Measurements from ENCODE around the gene ASAP2.

The ASAP2 gene

DNA sequence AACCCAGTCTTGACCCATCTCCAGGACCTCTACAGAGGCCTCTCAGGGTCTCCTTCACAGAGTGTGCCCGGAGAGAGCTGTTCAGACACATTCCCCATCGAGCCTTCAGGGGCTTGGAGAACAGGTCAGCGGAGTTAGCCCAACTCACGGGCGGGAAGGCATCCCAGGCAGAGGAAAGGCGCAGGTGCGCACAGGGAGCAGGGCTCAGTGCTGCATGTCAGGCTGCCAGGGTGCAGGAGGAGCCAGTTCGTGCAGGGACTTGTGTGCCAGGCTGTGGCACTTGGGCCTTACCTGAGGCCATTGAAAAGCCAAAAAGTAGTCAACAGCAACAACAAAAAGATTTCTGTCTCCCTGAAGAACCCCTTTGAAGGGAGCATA lies 112.7 kb downstream of the ASAP2 start:
- H3K4me1 ChIP-seq (ENCODE audit: control insufficient read depth in 1 of 2, insufficient read depth in 2 of 2, low read length in 2 of 2), result peaks cover 6 to 15% of the 10 kb centered on the region in 2 donors
- no peak overlapping the region for H3K27ac ChIP-seq (ENCODE audit: low read length)
- no peaks in the 10 kb centered on the region for H3K9me3 ChIP-seq (ENCODE audit: control insufficient read depth in 1 of 2, low read length in 2 of 2)
- H3K27me3 ChIP-seq (ENCODE audit: low read depth, low read length), result no peaks in the 10 kb centered on the region
- peak overlapping the region in 1 of 2 donors; percentile 11 for H3K4me3 ChIP-seq (ENCODE audit: low read depth in 1 of 2, low read length in 2 of 2)
- peaks cover 9 to 11% of the 10 kb centered on the region in 2 donors for H3K36me3 ChIP-seq (ENCODE audit: control insufficient read depth in 1 of 2, insufficient read depth in 2 of 2, low read length in 2 of 2)

DNA sequence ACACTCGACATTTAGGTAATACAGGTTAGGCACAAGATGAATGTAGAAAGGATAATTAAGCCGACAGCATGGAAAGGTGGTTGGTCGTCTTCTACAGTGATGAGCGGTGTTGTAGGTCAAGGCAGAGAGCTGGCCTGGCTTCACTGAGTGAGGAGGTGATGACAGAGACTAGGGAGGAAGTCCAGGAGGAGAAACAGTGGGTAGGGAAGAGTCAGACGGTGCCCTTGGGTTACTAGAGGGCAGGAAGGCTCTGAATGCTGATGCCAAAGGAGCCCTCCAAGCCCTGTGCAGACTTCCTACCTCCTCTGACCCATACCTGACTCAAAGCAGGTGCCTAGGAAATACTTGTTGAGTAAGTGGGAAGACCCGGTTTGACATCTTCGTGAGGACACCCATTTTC lies 116.0 kb downstream of the ASAP2 start:
- no peak overlapping the region for H3K27ac ChIP-seq (ENCODE audit: low read length)
- peaks cover 9 to 15% of the 10 kb centered on the region in 2 donors for H3K36me3 ChIP-seq (ENCODE audit: control insufficient read depth in 1 of 2, insufficient read depth in 2 of 2, low read length in 2 of 2)
- H3K4me3 ChIP-seq (ENCODE audit: low read depth in 1 of 2, low read length in 2 of 2), result no peak overlapping the region
- peaks cover 6 to 21% of the 10 kb centered on the region in 2 donors for H3K4me1 ChIP-seq (ENCODE audit: control insufficient read depth in 1 of 2, insufficient read depth in 2 of 2, low read length in 2 of 2)
- H3K27me3 ChIP-seq (ENCODE audit: low read depth, low read length), result no peaks in the 10 kb centered on the region
- H3K9me3 ChIP-seq (ENCODE audit: control insufficient read depth in 1 of 2, low read length in 2 of 2), result no peaks in the 10 kb centered on the region

DNA sequence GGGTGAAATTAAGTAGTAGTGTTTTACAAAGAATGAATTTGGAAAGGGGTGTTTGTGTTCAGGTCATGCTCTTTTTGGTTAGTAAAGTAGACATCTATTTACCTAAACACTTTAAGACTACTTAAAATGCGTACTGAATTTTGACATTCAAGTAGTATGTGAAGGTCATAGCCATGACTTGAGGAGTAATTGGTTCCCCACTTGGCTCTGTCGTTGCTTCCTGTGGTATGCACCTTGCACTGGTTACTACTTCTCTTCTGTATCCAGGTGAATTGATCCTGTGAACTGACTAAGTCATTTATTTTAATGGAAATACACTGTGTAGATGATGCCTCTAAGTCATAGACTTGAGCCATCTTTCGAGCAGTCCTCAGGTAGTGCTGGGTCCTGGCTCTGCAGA lies 118.8 kb downstream of the ASAP2 start:
- Histone ChIP-seq H3K27ac (ENCODE audit: low read length) (no peak overlapping the region), H3K4me3 (ENCODE audit: low read depth in 1 of 2, low read length in 2 of 2) (no peak overlapping the region), H3K27me3 (ENCODE audit: low read depth, low read length) (no peaks in the 10 kb centered on the region), H3K36me3 (ENCODE audit: control insufficient read depth in 1 of 2, insufficient read depth in 2 of 2, low read length in 2 of 2) (peaks cover 9 to 23% of the 10 kb centered on the region in 2 donors), H3K4me1 (ENCODE audit: control insufficient read depth in 1 of 2, insufficient read depth in 2 of 2, low read length in 2 of 2) (peaks cover 0 to 10% of the 10 kb centered on the region in 2 donors), H3K9me3 (ENCODE audit: control insufficient read depth in 1 of 2, low read length in 2 of 2) (no peaks in the 10 kb centered on the region)

DNA sequence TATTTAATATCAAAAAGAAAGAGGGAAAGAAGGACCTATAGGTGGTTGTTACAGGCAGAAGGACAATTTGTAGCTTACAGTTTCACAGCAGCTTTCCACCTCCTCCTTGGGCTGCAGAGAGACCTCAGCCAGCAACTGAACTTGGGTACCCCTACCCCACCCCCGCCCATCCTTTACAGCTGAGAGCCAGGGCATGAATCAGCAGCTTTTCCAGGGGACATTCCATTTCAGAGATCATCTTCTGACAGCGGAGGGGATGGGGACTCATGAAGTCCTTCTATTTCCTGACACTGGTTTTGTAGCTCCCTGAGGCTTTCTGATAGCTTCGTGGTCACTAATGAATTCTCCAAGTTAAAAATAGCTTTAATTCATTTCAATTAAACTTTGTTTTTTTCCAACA lies 120.4 kb downstream of the ASAP2 start:
- no peaks in the 10 kb centered on the region for H3K27me3 ChIP-seq (ENCODE audit: low read depth, low read length)
- no peak overlapping the region for H3K4me3 ChIP-seq (ENCODE audit: low read depth in 1 of 2, low read length in 2 of 2)
- H3K4me1 ChIP-seq (ENCODE audit: control insufficient read depth in 1 of 2, insufficient read depth in 2 of 2, low read length in 2 of 2), result peaks cover 0 to 17% of the 10 kb centered on the region in 2 donors
- peaks cover 9 to 23% of the 10 kb centered on the region in 2 donors for H3K36me3 ChIP-seq (ENCODE audit: control insufficient read depth in 1 of 2, insufficient read depth in 2 of 2, low read length in 2 of 2)
- H3K9me3 ChIP-seq (ENCODE audit: control insufficient read depth in 1 of 2, low read length in 2 of 2), result no peaks in the 10 kb centered on the region
- H3K27ac ChIP-seq (ENCODE audit: low read length), result no peak overlapping the region

DNA sequence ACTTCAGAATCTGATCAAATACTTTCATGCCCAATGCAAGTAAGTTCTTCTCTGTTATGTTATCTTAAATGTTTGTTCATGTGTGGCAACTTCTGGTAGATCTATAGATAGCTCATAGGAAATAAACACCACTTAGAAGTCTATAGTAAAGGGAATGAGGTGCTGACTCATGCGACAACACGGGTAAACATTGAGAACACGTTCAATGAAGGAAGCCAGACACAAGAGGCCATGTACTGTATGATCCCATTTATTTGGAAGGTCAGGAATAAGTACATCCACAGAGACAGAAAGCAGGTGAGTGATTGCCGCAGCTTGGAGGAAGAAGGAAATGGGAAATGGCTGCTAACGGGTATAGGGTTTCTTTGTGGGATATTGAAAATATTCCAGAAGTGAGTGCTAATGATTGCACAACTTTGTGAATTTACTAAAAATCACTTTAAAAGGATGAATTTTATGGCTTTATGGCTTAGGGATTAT lies 121.3 kb downstream of the ASAP2 start:
- H3K4me1 ChIP-seq (ENCODE audit: control insufficient read depth in 1 of 2, insufficient read depth in 2 of 2, low read length in 2 of 2), result peaks cover 0 to 17% of the 10 kb centered on the region in 2 donors
- no peaks in the 10 kb centered on the region for H3K9me3 ChIP-seq (ENCODE audit: control insufficient read depth in 1 of 2, low read length in 2 of 2)
- no peak overlapping the region for H3K4me3 ChIP-seq (ENCODE audit: low read depth in 1 of 2, low read length in 2 of 2)
- no peak overlapping the region for H3K27ac ChIP-seq (ENCODE audit: low read length)
- no peaks in the 10 kb centered on the region for H3K27me3 ChIP-seq (ENCODE audit: low read depth, low read length)
- peaks cover 7 to 21% of the 10 kb centered on the region in 2 donors for H3K36me3 ChIP-seq (ENCODE audit: control insufficient read depth in 1 of 2, insufficient read depth in 2 of 2, low read length in 2 of 2)

DNA sequence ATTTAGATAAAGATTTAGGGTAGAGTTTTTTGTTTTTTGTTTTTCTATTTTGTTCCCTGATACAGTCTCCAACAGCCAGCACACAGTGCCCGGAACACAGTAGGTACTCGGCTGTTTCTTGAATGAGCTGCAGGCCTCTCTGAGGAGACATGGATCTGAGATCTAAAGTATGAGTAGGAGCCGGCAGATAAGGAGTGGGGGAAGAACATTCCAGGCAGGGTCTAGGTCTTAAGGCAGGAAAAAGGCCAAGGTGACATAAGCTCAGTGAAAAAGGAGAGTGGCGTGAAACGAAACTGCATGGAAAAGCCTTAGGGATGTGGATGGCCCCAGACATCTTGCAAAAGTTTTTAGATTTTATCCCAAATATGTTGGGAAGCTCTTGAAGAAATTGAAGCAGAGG lies 122.3 kb downstream of the ASAP2 start:
- H3K9me3 ChIP-seq (ENCODE audit: control insufficient read depth in 1 of 2, low read length in 2 of 2), result no peaks in the 10 kb centered on the region
- H3K36me3 ChIP-seq (ENCODE audit: control insufficient read depth in 1 of 2, insufficient read depth in 2 of 2, low read length in 2 of 2), result peaks cover 0 to 11% of the 10 kb centered on the region in 2 donors
- H3K27ac ChIP-seq (ENCODE audit: low read length), result no peak overlapping the region
- H3K4me3 ChIP-seq (ENCODE audit: low read depth in 1 of 2, low read length in 2 of 2), result no peak overlapping the region
- H3K27me3 ChIP-seq (ENCODE audit: low read depth, low read length), result no peaks in the 10 kb centered on the region
- H3K4me1 ChIP-seq (ENCODE audit: control insufficient read depth in 1 of 2, insufficient read depth in 2 of 2, low read length in 2 of 2), result peaks cover 0 to 23% of the 10 kb centered on the region in 2 donors

DNA sequence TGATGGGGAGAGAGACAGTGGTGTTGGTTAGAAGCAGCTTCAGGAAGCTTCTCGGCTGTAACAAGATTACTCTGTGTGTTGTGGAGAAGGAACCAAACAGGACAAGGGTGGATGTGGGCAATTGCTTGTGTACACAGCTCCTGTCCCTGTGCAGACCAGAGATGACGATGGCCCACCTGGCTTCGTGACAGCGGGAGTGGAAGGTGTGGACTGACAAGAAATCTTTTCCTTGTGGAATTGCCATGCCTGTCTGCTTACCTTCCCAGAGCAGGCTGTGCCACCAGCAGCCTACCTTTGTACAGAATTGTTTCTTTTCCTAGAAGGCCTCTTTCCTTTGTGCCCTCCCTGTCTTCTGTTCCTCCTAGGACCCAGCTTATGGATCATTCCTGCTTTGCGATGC lies 122.9 kb downstream of the ASAP2 start:
- Histone ChIP-seq H3K4me3 (ENCODE audit: low read depth in 1 of 2, low read length in 2 of 2) (no peak overlapping the region), H3K4me1 (ENCODE audit: control insufficient read depth in 1 of 2, insufficient read depth in 2 of 2, low read length in 2 of 2) (peaks cover 0 to 23% of the 10 kb centered on the region in 2 donors), H3K27ac (ENCODE audit: low read length) (no peak overlapping the region), H3K27me3 (ENCODE audit: low read depth, low read length) (no peaks in the 10 kb centered on the region), H3K36me3 (ENCODE audit: control insufficient read depth in 1 of 2, insufficient read depth in 2 of 2, low read length in 2 of 2) (peaks cover 0 to 10% of the 10 kb centered on the region in 2 donors), H3K9me3 (ENCODE audit: control insufficient read depth in 1 of 2, low read length in 2 of 2) (no peaks in the 10 kb centered on the region)

DNA sequence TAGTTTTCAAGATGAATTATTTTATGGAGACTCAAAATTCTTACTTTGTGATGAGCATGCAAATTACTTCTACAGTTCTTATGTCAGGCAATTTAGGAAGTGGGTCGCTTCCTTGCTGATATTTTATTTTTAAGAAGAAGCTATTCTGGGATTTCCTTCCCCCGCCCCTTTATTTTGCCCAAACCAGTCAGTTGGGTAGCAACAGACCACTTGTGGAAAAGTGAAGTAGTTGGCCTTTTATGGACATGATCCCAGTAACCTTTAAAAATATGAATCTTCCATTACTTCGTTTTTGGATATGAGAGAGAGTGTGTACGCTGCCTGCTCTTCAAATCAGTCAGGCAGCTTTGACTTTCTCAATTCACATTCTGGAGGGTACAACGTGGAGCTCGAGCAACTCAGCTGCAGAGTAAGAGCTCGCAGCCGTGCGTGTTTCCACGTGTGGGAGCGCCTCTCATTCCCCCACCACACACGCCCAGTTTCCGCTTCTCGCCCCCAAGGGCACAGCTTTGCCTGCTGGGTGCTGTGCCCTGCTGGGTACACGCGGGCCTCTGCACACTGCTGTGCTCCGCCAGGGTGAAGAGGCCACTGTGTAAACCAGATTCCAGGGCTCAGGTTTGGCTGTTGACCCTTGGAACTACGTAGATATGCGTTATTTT lies 124.1 kb downstream of the ASAP2 start:
- no peaks in the 10 kb centered on the region for H3K27me3 ChIP-seq (ENCODE audit: low read depth, low read length)
- no peaks in the 10 kb centered on the region for H3K9me3 ChIP-seq (ENCODE audit: control insufficient read depth in 1 of 2, low read length in 2 of 2)
- H3K36me3 ChIP-seq (ENCODE audit: control insufficient read depth in 1 of 2, insufficient read depth in 2 of 2, low read length in 2 of 2), result peaks cover 0 to 18% of the 10 kb centered on the region in 2 donors
- peaks cover 0 to 23% of the 10 kb centered on the region in 2 donors for H3K4me1 ChIP-seq (ENCODE audit: control insufficient read depth in 1 of 2, insufficient read depth in 2 of 2, low read length in 2 of 2)
- H3K4me3 ChIP-seq (ENCODE audit: low read depth in 1 of 2, low read length in 2 of 2), result no peak overlapping the region
- no peak overlapping the region for H3K27ac ChIP-seq (ENCODE audit: low read length)

DNA sequence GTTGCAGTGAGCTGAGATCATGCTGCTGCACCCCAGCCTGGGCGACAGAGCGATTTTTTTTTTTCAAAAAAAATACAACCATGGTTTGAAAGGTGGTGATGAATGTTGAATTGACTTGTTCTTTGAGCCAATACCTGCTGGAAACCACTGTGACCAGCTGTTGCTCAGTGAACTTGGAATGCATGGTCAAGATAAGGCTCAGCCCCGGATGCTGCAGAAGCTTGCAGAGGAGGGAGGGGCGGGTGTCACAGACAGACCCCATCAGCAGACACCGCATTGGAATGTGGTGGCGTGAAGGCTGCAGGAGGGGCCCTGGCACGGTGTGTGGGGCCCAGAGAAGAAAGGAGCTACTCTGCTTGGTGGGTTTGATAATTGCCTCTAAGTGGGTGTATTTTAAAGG lies 125.1 kb downstream of the ASAP2 start:
- Histone ChIP-seq H3K36me3 (ENCODE audit: control insufficient read depth in 1 of 2, insufficient read depth in 2 of 2, low read length in 2 of 2) (peaks cover 0 to 18% of the 10 kb centered on the region in 2 donors), H3K9me3 (ENCODE audit: control insufficient read depth in 1 of 2, low read length in 2 of 2) (no peaks in the 10 kb centered on the region), H3K4me1 (ENCODE audit: control insufficient read depth in 1 of 2, insufficient read depth in 2 of 2, low read length in 2 of 2) (peaks cover 5 to 25% of the 10 kb centered on the region in 2 donors), H3K4me3 (ENCODE audit: low read depth in 1 of 2, low read length in 2 of 2) (no peak overlapping the region), H3K27ac (ENCODE audit: low read length) (no peak overlapping the region), H3K27me3 (ENCODE audit: low read depth, low read length) (no peaks in the 10 kb centered on the region)

DNA sequence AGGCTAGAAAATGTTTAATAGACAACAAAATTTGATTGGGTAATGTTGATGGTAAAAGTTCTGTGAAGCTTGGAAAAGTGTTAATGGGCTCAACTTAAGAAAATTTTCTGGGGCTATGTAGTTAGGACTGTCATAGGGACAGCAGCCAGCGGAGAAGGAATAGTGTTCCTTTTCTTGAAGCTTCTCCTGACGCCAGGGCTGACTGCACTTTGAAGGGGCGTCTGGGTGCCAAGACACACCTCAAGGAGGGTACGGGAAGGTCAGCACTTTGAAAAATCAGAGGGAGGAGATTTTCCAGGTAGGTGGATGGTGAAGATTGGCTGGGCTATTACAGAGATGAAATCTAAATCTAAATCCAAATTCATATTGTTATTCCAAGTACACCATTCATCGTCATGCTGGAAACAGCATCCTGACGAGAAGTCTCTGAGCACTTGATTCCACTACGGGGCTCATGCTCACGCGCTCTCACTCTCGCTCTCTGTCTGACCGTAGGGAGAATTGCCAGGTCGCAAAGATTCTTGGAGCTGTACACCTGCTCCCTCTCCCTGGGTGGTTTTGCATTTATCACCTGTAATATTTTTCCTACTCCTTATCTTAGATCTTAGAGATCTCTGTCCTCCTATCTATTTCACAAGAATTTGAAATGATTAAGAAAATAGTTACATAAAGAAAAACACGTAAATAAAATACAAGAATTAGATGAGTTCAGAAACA lies 125.7 kb downstream of the ASAP2 start:
- Histone ChIP-seq H3K27ac (ENCODE audit: low read length) (no peak overlapping the region), H3K4me1 (ENCODE audit: control insufficient read depth in 1 of 2, insufficient read depth in 2 of 2, low read length in 2 of 2) (peaks cover 8 to 27% of the 10 kb centered on the region in 2 donors), H3K4me3 (ENCODE audit: low read depth in 1 of 2, low read length in 2 of 2) (no peak overlapping the region), H3K27me3 (ENCODE audit: low read depth, low read length) (no peaks in the 10 kb centered on the region), H3K36me3 (ENCODE audit: control insufficient read depth in 1 of 2, insufficient read depth in 2 of 2, low read length in 2 of 2) (peaks cover 0 to 18% of the 10 kb centered on the region in 2 donors), H3K9me3 (ENCODE audit: control insufficient read depth in 1 of 2, low read length in 2 of 2) (no peaks in the 10 kb centered on the region)

DNA sequence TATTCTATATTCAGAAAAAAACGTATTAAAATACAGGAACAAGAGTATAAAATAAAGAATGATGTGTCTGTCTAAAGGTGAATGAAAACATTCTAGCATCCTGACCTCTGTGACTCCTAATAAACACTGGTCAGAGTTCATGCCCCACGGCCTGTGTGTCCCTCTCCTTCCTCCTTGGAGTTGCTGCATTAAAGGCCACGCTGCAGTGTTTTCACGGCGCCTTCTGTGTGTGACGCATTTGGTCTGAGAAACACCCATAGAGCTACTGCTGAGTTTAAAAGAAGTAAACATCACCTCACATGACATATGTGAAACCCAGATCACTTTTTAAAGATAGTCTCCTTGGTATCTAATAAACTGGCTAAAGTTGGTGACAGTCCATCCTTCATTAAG lies 126.2 kb downstream of the ASAP2 start:
- no peak overlapping the region for H3K4me3 ChIP-seq (ENCODE audit: low read depth in 1 of 2, low read length in 2 of 2)
- peaks cover 0 to 18% of the 10 kb centered on the region in 2 donors for H3K36me3 ChIP-seq (ENCODE audit: control insufficient read depth in 1 of 2, insufficient read depth in 2 of 2, low read length in 2 of 2)
- peaks cover 8 to 26% of the 10 kb centered on the region in 2 donors for H3K4me1 ChIP-seq (ENCODE audit: control insufficient read depth in 1 of 2, insufficient read depth in 2 of 2, low read length in 2 of 2)
- no peaks in the 10 kb centered on the region for H3K27me3 ChIP-seq (ENCODE audit: low read depth, low read length)
- H3K9me3 ChIP-seq (ENCODE audit: control insufficient read depth in 1 of 2, low read length in 2 of 2), result no peaks in the 10 kb centered on the region
- H3K27ac ChIP-seq (ENCODE audit: low read length), result peak overlapping the region; percentile 41
